Neural cell (in vitro differentiated cells): ENCODE measurements around the gene SLC16A2.

Experiments
- EP300 ChIP-seq: fragments of 450-650 bp; conservative IDR thresholded peaks from 2 replicates; pipeline ENCODE4 v1.6.1; 2014; ENCODE audit warnings: antibody characterized with exemption, mild to moderate bottlenecking, moderate library complexity; ENCODE audit not compliant: poor library complexity, severe bottlenecking
- EZH2 ChIP-seq: fragments of 200-600, 300-800 bp; shearing (Covaris generic), sonication (generic); IDR thresholded peaks from 2 replicates; pipeline ENCODE4 v1.6.1; 2014; ENCODE audit warnings: antibody characterized with exemption, low read length, borderline replicate concordance, mild to moderate bottlenecking; ENCODE audit not compliant: insufficient read depth, poor library complexity, severe bottlenecking
- MXI1 ChIP-seq: fragments of 450-650 bp; conservative IDR thresholded peaks from 2 replicates; pipeline ENCODE4 v1.6.1; 2014; ENCODE audit warnings: antibody characterized with exemption, mild to moderate bottlenecking; ENCODE audit not compliant: poor library complexity, severe bottlenecking
- POLR2AphosphoS5 ChIP-seq: IDR thresholded peaks from 2 replicates; pipeline ENCODE4 v1.6.1; 2012
- RAD21 ChIP-seq: fragments of 450-650 bp; conservative IDR thresholded peaks from 2 replicates; pipeline ENCODE4 v1.6.1; 2014; ENCODE audit warnings: antibody characterized with exemption, mild to moderate bottlenecking, moderate library complexity
- SMC3 ChIP-seq: fragments of 450-650 bp; conservative IDR thresholded peaks from 2 replicates; pipeline ENCODE4 v1.6.1; 2014; ENCODE audit warnings: antibody characterized with exemption, mild to moderate bottlenecking, moderate library complexity; ENCODE audit not compliant: poor library complexity
- TAF1 ChIP-seq: IDR thresholded peaks from 2 replicates; pipeline ENCODE4 v1.6.1; 2012; ENCODE audit warnings: low read depth
- TF ChIP-seq, protein P1 (sequence below): fragments of 450-650 bp; IDR thresholded peaks from 2 replicates; pipeline ENCODE4 v1.5.1; 2014; ENCODE audit warnings: antibody characterized with exemption, mild to moderate bottlenecking, moderate library complexity; ENCODE audit not compliant: poor library complexity, severe bottlenecking
- TF ChIP-seq, protein P2 (sequence below): IDR thresholded peaks from 2 replicates; pipeline ENCODE4 v1.6.1; 2012; ENCODE audit warnings: borderline replicate concordance

DNA sequence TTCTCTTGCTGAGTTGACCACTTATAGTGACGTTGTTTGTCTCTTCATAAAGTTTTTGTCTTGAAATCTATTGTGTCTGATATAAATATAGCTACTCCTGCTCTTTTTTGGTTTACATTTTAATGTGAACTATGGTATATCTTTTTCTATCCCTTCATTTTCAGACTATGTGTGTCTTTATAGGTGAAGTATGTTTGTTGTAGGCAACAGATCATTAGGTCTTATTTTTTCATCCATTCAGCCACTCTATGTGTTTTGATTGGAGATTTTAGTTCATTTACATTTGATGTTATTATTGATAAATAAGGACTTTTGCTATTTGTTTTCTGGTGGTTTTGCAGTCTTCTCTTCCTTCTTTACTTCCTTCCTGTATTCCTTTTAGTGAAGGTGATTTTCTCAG lies 44.0 kb upstream of the SLC16A2 start:
- TF ChIP-seq, protein P1, sequence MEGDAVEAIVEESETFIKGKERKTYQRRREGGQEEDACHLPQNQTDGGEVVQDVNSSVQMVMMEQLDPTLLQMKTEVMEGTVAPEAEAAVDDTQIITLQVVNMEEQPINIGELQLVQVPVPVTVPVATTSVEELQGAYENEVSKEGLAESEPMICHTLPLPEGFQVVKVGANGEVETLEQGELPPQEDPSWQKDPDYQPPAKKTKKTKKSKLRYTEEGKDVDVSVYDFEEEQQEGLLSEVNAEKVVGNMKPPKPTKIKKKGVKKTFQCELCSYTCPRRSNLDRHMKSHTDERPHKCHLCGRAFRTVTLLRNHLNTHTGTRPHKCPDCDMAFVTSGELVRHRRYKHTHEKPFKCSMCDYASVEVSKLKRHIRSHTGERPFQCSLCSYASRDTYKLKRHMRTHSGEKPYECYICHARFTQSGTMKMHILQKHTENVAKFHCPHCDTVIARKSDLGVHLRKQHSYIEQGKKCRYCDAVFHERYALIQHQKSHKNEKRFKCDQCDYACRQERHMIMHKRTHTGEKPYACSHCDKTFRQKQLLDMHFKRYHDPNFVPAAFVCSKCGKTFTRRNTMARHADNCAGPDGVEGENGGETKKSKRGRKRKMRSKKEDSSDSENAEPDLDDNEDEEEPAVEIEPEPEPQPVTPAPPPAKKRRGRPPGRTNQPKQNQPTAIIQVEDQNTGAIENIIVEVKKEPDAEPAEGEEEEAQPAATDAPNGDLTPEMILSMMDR = no peak
- TF ChIP-seq EP300 (no peak), TAF1 (no peak), POLR2AphosphoS5 (no peak), SMC3 (no peak), EZH2 (no peak), RAD21 (no peak), MXI1 (no peak)
- TF ChIP-seq, protein P2, sequence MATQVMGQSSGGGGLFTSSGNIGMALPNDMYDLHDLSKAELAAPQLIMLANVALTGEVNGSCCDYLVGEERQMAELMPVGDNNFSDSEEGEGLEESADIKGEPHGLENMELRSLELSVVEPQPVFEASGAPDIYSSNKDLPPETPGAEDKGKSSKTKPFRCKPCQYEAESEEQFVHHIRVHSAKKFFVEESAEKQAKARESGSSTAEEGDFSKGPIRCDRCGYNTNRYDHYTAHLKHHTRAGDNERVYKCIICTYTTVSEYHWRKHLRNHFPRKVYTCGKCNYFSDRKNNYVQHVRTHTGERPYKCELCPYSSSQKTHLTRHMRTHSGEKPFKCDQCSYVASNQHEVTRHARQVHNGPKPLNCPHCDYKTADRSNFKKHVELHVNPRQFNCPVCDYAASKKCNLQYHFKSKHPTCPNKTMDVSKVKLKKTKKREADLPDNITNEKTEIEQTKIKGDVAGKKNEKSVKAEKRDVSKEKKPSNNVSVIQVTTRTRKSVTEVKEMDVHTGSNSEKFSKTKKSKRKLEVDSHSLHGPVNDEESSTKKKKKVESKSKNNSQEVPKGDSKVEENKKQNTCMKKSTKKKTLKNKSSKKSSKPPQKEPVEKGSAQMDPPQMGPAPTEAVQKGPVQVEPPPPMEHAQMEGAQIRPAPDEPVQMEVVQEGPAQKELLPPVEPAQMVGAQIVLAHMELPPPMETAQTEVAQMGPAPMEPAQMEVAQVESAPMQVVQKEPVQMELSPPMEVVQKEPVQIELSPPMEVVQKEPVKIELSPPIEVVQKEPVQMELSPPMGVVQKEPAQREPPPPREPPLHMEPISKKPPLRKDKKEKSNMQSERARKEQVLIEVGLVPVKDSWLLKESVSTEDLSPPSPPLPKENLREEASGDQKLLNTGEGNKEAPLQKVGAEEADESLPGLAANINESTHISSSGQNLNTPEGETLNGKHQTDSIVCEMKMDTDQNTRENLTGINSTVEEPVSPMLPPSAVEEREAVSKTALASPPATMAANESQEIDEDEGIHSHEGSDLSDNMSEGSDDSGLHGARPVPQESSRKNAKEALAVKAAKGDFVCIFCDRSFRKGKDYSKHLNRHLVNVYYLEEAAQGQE = no peak
